ENCODE measurements around the gene PSRC1. TPM values are rescaled to one million over a fixed set of nuclear protein-coding genes. Genes with fewer than 3 reads are reported as not detected.

PSRC1 gene
- total and polyA plus RNA-seq, 2 of the 8 experiments (the other 6 are each of a cell fraction or from before 2014, with no cell fraction given): 56.1 to 67.3 TPM

GRCh38 chr1:109251277-109252166 lies 31.4 kb downstream of the PSRC1 start:
- Histone ChIP-seq H4K20me1 (replicated peaks in 1 of 2; ENCODE audit: control insufficient read depth in 1 of 2, insufficient read depth in 2 of 2, low read length in 2 of 2) (peaks cover 3 to 7% of the 10 kb centered on the region in 2 experiments), H2BK15ac (ENCODE audit: low read length) (0 out of 2 replicates have a peak overlapping the region, but pooled peaks have one; percentile 19), H3K9ac (replicated peaks in 1 of 4; ENCODE audit: extremely low read depth in 1 of 4, low read depth in 3 of 4, low read length in 3 of 4) (no peak overlapping the region), H2AK5ac (ENCODE audit: low read depth, low read length) (peak overlapping the region; percentile 88; the same call in 1 of the 2 replicates), H3K18ac (ENCODE audit: extremely low read depth, low read length) (no peak overlapping the region), H3K79me2 (ENCODE audit: control insufficient read depth in 1 of 2, insufficient read depth in 2 of 2, low read length in 2 of 2) (peaks cover 0 to 27% of the 10 kb centered on the region in 2 experiments; a peak in 1 of 4 replicates), H3K56ac (replicated peaks; ENCODE audit: insufficient read length, low read depth, low read length) (no peak overlapping the region), H3K4me2 (ENCODE audit: insufficient read depth in 1 of 2, low read depth in 2 of 2, low read length in 2 of 2) (no peak overlapping the region), H4K91ac (replicated peaks; ENCODE audit: insufficient read length, low read length) (no peak overlapping the region), H3K9me3 (ENCODE audit: insufficient read depth in 2 of 2, low read depth in 1 of 2, low read length in 1 of 2) (no peaks in the 10 kb centered on the region; a peak in 2 of 4 replicates), H3K27me3 (replicated peaks in 1 of 4; ENCODE audit: control insufficient read depth in 3 of 4, extremely low read depth in 1 of 4, insufficient read depth in 3 of 4, low read length in 3 of 4) (peaks cover 0 to 22% (median 16%) of the 10 kb centered on the region in 4 experiments; a peak in 5 of 7 replicates), H4K8ac (ENCODE audit: extremely low read depth, insufficient read depth, low read length) (no peak overlapping the region), H2BK120ac (replicated peaks; ENCODE audit: low read depth, low read length) (no peak overlapping the region), H3K27ac (ENCODE audit: low read depth, low read length) (no peak overlapping the region), H4K5ac (ENCODE audit: insufficient read length, low read depth, low read length) (no peak overlapping the region), H2BK5ac (ENCODE audit: low read depth, low read length) (no peak overlapping the region), H3K4me1 (replicated peaks in 1 of 4; ENCODE audit: control insufficient read depth in 3 of 4, insufficient read depth in 4 of 4, low read length in 3 of 4) (peaks cover 5 to 41% (median 37%) of the 10 kb centered on the region in 4 experiments), H2BK12ac (ENCODE audit: low read depth, low read length) (no peak overlapping the region), H3K36me3 (ENCODE audit: control insufficient read depth in 2 of 4, insufficient read depth in 4 of 4, low read length in 3 of 4) (peaks cover 0 to 8% (median 0%) of the 10 kb centered on the region in 4 experiments; a peak in 3 of 8 replicates), H3K4ac (replicated peaks; ENCODE audit: insufficient read length, low read depth, low read length) (no peak overlapping the region), H2BK20ac (ENCODE audit: low read length) (no peak overlapping the region), H3K23me2 (ENCODE audit: low read depth, low read length) (peaks cover 3% of the 10 kb centered on the region; the same call in 1 of the 2 replicates), H3K14ac (ENCODE audit: insufficient read length) (no peak overlapping the region), H3K4me3 (ENCODE audit: extremely low read depth in 1 of 4, insufficient read depth in 2 of 4, low read depth in 3 of 4, low read length in 4 of 4) (no peak overlapping the region), H3K79me1 (ENCODE audit: low read depth, low read length) (peaks cover 13% of the 10 kb centered on the region; the same call in 1 of the 2 replicates), H3K23ac (ENCODE audit: insufficient read length) (no peak overlapping the region), H2AFZ (ENCODE audit: low read length) (no peak overlapping the region)
- TF ChIP-seq SP4 (IDR thresholded peaks at IDR 0.05; ENCODE audit: low read length): no peak
- no peak for TF ChIP-seq ZNF274 (IDR thresholded peaks at IDR 0.05; ENCODE audit: borderline replicate concordance, extremely low read depth, low read length)
- no peak for TF ChIP-seq ASH2L (IDR thresholded peaks at IDR 0.05; ENCODE audit: low read length)
- TF ChIP-seq RFX5 (IDR thresholded peaks at IDR 0.05; ENCODE audit: borderline replicate concordance, low read depth, low read length): no peak
- no peak for TF ChIP-seq CEBPB (IDR thresholded peaks at IDR 0.05; ENCODE audit: low read depth, low read length)
- TF ChIP-seq SIN3A (conservative IDR thresholded peaks at IDR 0.05 in 1 of 2, IDR thresholded peaks at IDR 0.05 in 1 of 2; ENCODE audit: low read depth in 1 of 2, low read length in 2 of 2): no peak
- TF ChIP-seq RBBP5 (IDR thresholded peaks at IDR 0.05; ENCODE audit: borderline replicate concordance, low read depth, low read length): no peak
- TF ChIP-seq FOSL1 (IDR thresholded peaks at IDR 0.05; ENCODE audit: insufficient read depth, low read depth, low read length): no peak
- CTCF ChIA-PET (ENCODE audit: partially characterized antibody): interaction anchor here (1.2 to 28.7 kb wide), 7 partner anchors 8 to 152 kb away, joined by 3 to 651 read pairs (median 32); partner anchors contain the start of genes SARS1 and SORT1
- 93% methylated on average over 32 of the region's 32 CpGs; no CpG with 5 or more reads in 1 of the 2 experiments for WGBS, 2 experiments (ENCODE audit: extremely low coverage in 1 of 2, insufficient coverage in 1 of 2, insufficient read length in 1 of 2, insufficient replicate concordance in 2 of 2, low coverage in 1 of 2, low lambda C conversion rate in 2 of 2, missing lambda C conversion rate in 1 of 2)
- POLR2A ChIA-PET (ENCODE audit: partially characterized antibody): interaction anchor here (0.6 to 12.2 kb wide), 5 partner anchors 8 to 151 kb away, joined by 3 to 252 read pairs (median 4); no protein-coding TSS in a partner anchor
- FAIRE-seq (no peak), DNase-seq (ENCODE audit: low read depth in 1 of 2, low spot score in 2 of 2) (no peak)
